Neural progenitor cell (in vitro differentiated cells): Measurements from ENCODE around the gene MAGI2. TPM values are rescaled to one million over a fixed set of nuclear protein-coding genes. Genes with fewer than 3 reads are reported as not detected.

Experiments used
- DNase-seq: peaks from one replicate; pipeline ENCODE4 v3.0.0-alpha.2; 2016; ENCODE audit warnings: low spot score
- H2AFZ ChIP-seq: fragments of 200-600 bp; sonication (generic); replicated peaks from 2 replicates; pipeline ENCODE4 v1.6.1; 2016; ENCODE audit warnings: antibody characterized with exemption
- H3F3A ChIP-seq: fragments of 200-600 bp; sonication (generic); 2 replicates; pipeline ENCODE4 v1.6.1; 2016; ENCODE audit warnings: antibody characterized with exemption, low read depth
- H3K27ac ChIP-seq: fragments of 200-600 bp; sonication (generic); 2 replicates; pipeline ENCODE4 v1.5.1; 2016; ENCODE audit warnings: mild to moderate bottlenecking
- H3K27me3 ChIP-seq: fragments of 200-600 bp; sonication (generic); 2 replicates; pipeline ENCODE4 v1.6.1; 2016; ENCODE audit warnings: mild to moderate bottlenecking, moderate library complexity
- H3K36me3 ChIP-seq: fragments of 200-600 bp; sonication (generic); 2 replicates; pipeline ENCODE4 v1.5.1; 2016
- H3K4me1 ChIP-seq: fragments of 200-600 bp; sonication (generic); 2 replicates; pipeline ENCODE4 v1.6.1; 2016; ENCODE audit warnings: mixed run types
- H3K4me2 ChIP-seq: fragments of 200-600 bp; sonication (generic); 2 replicates; pipeline ENCODE4 v1.6.1; 2016
- H3K4me3 ChIP-seq: fragments of 200-600 bp; sonication (generic); 2 replicates; pipeline ENCODE4 v1.5.1; 2016
- H3K79me2 ChIP-seq: fragments of 200-600 bp; sonication (generic); 2 replicates; pipeline ENCODE4 v1.6.1; 2016; ENCODE audit warnings: low read depth
- H3K9ac ChIP-seq: fragments of 200-600 bp; sonication (generic); 2 replicates; pipeline ENCODE4 v1.6.1; 2016
- H3K9me3 ChIP-seq: fragments of 200-600 bp; sonication (generic); 2 replicates; pipeline ENCODE4 v1.5.1; 2016; ENCODE audit warnings: low read depth
- H4K20me1 ChIP-seq: fragments of 200-600 bp; sonication (generic); 2 replicates; pipeline ENCODE4 v1.6.1; 2016; ENCODE audit warnings: low read depth
- H3K27ac Mint-ChIP-seq: 3 replicates; pipeline ENCODE4 v1.8.0; 2021; ENCODE audit warnings: mixed read lengths
- H3K27me3 Mint-ChIP-seq: 2 replicates; pipeline ENCODE4 v1.8.0; 2022; ENCODE audit warnings: low read depth, mild to moderate bottlenecking, inconsistent platforms, moderate library complexity, mixed read lengths; ENCODE audit not compliant: insufficient read depth
- H3K36me3 Mint-ChIP-seq: 3 replicates; pipeline ENCODE4 v1.8.0; 2021; ENCODE audit warnings: mixed read lengths
- H3K4me1 Mint-ChIP-seq: 3 replicates; pipeline ENCODE4 v1.8.0; 2021; ENCODE audit warnings: mixed read lengths
- H3K4me3 Mint-ChIP-seq: 3 replicates; pipeline ENCODE4 v1.8.0; 2021; ENCODE audit warnings: mild to moderate bottlenecking, moderate library complexity, mixed read lengths
- H3K9me3 Mint-ChIP-seq: 3 replicates; pipeline ENCODE4 v1.8.0; 2020; ENCODE audit warnings: mixed read lengths
- EZH2 ChIP-seq: fragments of 200-600 bp; sonication (generic); IDR thresholded peaks from 2 replicates; pipeline ENCODE4 v1.6.1; 2017; ENCODE audit warnings: antibody characterized with exemption, mild to moderate bottlenecking, moderate library complexity
- EZH2phosphoT487 ChIP-seq: fragments of 200-600 bp; sonication (generic); IDR thresholded peaks from 2 replicates; pipeline ENCODE4 v1.6.1; 2017; ENCODE audit warnings: antibody characterized with exemption
- total RNA-seq: library from RNA; depleted of rRNA; stranded (reverse); fragments of >200 nt; gene quantifications from 2 replicates; pipeline ENCODE4 v1.2.3, GENCODE V29; 2015; ENCODE audit warnings: low replicate concordance
- TF ChIP-seq, protein P1 (sequence below): fragments of 200-600 bp; sonication (generic); IDR thresholded peaks from 2 replicates; pipeline ENCODE4 v1.5.1; 2017; ENCODE audit warnings: antibody characterized with exemption, mild to moderate bottlenecking

The MAGI2 gene
- total RNA-seq, 1 donor from 2014 or later, result 5.8 TPM

GRCh38 chr7:78690174-78690573, 763.3 kb downstream of the MAGI2 start:
- H3K4me2 ChIP-seq, result no peak overlapping the region
- no peaks in the 10 kb centered on the region for H4K20me1 ChIP-seq
- H3K27ac ChIP-seq, result no peak overlapping the region
- no peaks in the 10 kb centered on the region for H3K27me3 Mint-ChIP-seq
- no peak overlapping the region for H3K4me3 ChIP-seq
- H2AFZ ChIP-seq, result no peak overlapping the region
- no peaks in the 10 kb centered on the region for H3K27me3 ChIP-seq
- H3F3A ChIP-seq, result no peaks in the 10 kb centered on the region
- H3K36me3 Mint-ChIP-seq, result no peaks in the 10 kb centered on the region
- H3K27ac Mint-ChIP-seq, result no peak overlapping the region
- H3K36me3 ChIP-seq, result no peaks in the 10 kb centered on the region
- TF ChIP-seq EZH2 (no peak), EZH2phosphoT487 (no peak)
- TF ChIP-seq, protein P1, sequence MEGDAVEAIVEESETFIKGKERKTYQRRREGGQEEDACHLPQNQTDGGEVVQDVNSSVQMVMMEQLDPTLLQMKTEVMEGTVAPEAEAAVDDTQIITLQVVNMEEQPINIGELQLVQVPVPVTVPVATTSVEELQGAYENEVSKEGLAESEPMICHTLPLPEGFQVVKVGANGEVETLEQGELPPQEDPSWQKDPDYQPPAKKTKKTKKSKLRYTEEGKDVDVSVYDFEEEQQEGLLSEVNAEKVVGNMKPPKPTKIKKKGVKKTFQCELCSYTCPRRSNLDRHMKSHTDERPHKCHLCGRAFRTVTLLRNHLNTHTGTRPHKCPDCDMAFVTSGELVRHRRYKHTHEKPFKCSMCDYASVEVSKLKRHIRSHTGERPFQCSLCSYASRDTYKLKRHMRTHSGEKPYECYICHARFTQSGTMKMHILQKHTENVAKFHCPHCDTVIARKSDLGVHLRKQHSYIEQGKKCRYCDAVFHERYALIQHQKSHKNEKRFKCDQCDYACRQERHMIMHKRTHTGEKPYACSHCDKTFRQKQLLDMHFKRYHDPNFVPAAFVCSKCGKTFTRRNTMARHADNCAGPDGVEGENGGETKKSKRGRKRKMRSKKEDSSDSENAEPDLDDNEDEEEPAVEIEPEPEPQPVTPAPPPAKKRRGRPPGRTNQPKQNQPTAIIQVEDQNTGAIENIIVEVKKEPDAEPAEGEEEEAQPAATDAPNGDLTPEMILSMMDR, result no peak
- H3K9me3 Mint-ChIP-seq, result no peaks in the 10 kb centered on the region
- no peak for DNase-seq
- peaks cover 21% of the 10 kb centered on the region for H3K4me1 ChIP-seq
- H3K4me3 Mint-ChIP-seq, result no peak overlapping the region
- H3K9ac ChIP-seq, result no peak overlapping the region
- H3K4me1 Mint-ChIP-seq, result peaks cover 63% of the 10 kb centered on the region
- no peaks in the 10 kb centered on the region for H3K79me2 ChIP-seq
- no peaks in the 10 kb centered on the region for H3K9me3 ChIP-seq

DNA sequence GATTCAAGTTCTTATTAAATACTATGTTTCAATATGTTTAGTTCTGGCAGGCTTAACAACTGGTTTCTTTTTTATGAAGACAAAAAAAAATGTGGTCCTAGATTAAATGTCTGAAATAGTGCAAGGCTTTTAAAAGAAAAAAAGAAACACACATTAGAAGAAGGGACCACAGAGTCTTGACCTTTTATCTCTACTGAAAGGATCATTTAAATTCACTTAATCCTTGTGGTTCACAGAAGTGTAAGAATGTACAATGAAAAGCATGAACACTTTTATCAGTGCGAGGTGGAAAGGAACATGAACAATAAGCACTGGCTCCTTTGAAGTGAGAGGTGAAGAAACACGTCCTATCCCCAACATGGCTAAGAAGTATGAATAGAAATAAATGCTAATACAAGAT, 765.1 kb downstream of the MAGI2 start:
- Histone ChIP-seq H3K27me3 (no peaks in the 10 kb centered on the region), H3K4me1 (peaks cover 26% of the 10 kb centered on the region), H3K9me3 (no peaks in the 10 kb centered on the region), H3K4me2 (no peak overlapping the region), H3K4me3 (no peak overlapping the region), H3K79me2 (no peaks in the 10 kb centered on the region), H3K27ac (no peak overlapping the region), H2AFZ (no peak overlapping the region), H3K36me3 (no peaks in the 10 kb centered on the region), H3K9ac (no peak overlapping the region), H3F3A (no peaks in the 10 kb centered on the region), H4K20me1 (no peaks in the 10 kb centered on the region)
- H3K27ac Mint-ChIP-seq, result peak overlapping the region; percentile 52
- no peak overlapping the region for H3K4me3 Mint-ChIP-seq
- H3K9me3 Mint-ChIP-seq, result no peaks in the 10 kb centered on the region
- no peak for DNase-seq
- H3K27me3 Mint-ChIP-seq, result no peaks in the 10 kb centered on the region
- H3K36me3 Mint-ChIP-seq, result no peaks in the 10 kb centered on the region
- H3K4me1 Mint-ChIP-seq, result peaks cover 72% of the 10 kb centered on the region
- TF ChIP-seq EZH2, result no peak
- TF ChIP-seq, protein P1, result no peak
- no peak for TF ChIP-seq EZH2phosphoT487

DNA sequence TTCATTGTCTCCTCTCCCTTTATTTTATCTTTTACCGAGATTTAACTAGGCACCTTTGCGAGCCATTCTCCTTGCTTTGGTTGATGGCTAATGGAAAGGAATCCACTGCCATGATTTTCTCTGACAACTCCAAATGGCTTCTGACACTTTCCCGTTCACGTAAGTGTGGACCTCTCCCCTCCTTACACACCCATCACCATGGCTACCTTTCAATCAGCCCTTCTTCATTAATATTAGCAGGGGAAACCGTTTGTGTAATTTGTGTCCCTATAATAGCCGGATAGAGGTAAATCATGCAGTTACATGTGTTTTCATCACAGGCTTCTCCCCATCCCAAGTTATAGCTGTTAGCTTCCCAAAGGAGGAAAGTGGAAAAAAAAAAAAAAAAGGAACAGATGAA, 767.3 kb downstream of the MAGI2 start:
- H3K36me3 Mint-ChIP-seq, result no peaks in the 10 kb centered on the region

More for the DNA sequence above, 767.3 kb downstream of the MAGI2 start:
- Histone ChIP-seq H3K79me2 (no peaks in the 10 kb centered on the region), H4K20me1 (no peaks in the 10 kb centered on the region), H3K9ac (no peak overlapping the region), H3K27ac (no peak overlapping the region), H3K4me2 (no peak overlapping the region), H2AFZ (no peak overlapping the region), H3K4me3 (no peak overlapping the region), H3F3A (no peaks in the 10 kb centered on the region), H3K9me3 (no peaks in the 10 kb centered on the region), H3K4me1 (peaks cover 19% of the 10 kb centered on the region), H3K27me3 (no peaks in the 10 kb centered on the region), H3K36me3 (no peaks in the 10 kb centered on the region)
- Mint-ChIP-seq H3K4me1 (peaks cover 58% of the 10 kb centered on the region), H3K9me3 (peaks cover 2% of the 10 kb centered on the region), H3K27me3 (no peaks in the 10 kb centered on the region), H3K4me3 (no peak overlapping the region), H3K27ac (peak overlapping the region; percentile 81)
- no peak for DNase-seq
- TF ChIP-seq EZH2phosphoT487, result no peak
- TF ChIP-seq, protein P1, result no peak
